HepG2 (cell line): Measurements from ENCODE around the gene SLC12A3. TPM values are rescaled to one million over a fixed set of nuclear protein-coding genes. Genes with fewer than 3 reads are reported as not detected.

ENCODE experiments used
- CBX1 ChIP-seq: IDR thresholded peaks from one replicate; pipeline ENCODE4 v1.6.1; 2016; ENCODE audit warnings: antibody characterized with exemption, low read depth
- EED ChIP-seq: sonication (generic); formaldehyde crosslinking; IDR thresholded peaks from 2 replicates; pipeline ENCODE4 v1.5.0; 2020; ENCODE audit warnings: mild to moderate bottlenecking, missing genetic modification reagents
- HNF4G ChIP-seq, 2 experiments: sonication (generic) in 1 of 2; formaldehyde crosslinking in 1 of 2; IDR thresholded peaks; 2 replicates each; pipeline versions ENCODE4 v1.4.0 to v1.6.1; 2011 to 2020; ENCODE audit warnings: borderline replicate concordance in 2 of 2, low read depth in 2 of 2, mild to moderate bottlenecking in 2 of 2, low read length in 1 of 2, missing genetic modification reagents in 1 of 2, moderate library complexity in 1 of 2
- MLX ChIP-seq: IDR thresholded peaks from 2 replicates; pipeline ENCODE4 v1.6.1; 2016
- NAIF1 ChIP-seq: sonication (generic); formaldehyde crosslinking; IDR thresholded peaks from 2 replicates; pipeline ENCODE4 v1.5.0; 2020; ENCODE audit warnings: mild to moderate bottlenecking, missing genetic modification reagents, borderline replicate concordance
- NKX3-1 ChIP-seq: sonication (generic); formaldehyde crosslinking; IDR thresholded peaks from 2 replicates; pipeline ENCODE4 v1.5.0; 2020; ENCODE audit warnings: missing genetic modification reagents
- PHF8 ChIP-seq: sonication (generic); formaldehyde crosslinking; IDR thresholded peaks from 2 replicates; pipeline ENCODE4 v1.5.0; 2020; ENCODE audit warnings: missing genetic modification reagents
- POLR2G ChIP-seq: fragments of 200-400 bp; formaldehyde crosslinking; IDR thresholded peaks from 2 replicates; pipeline ENCODE4 v1.6.1; 2018; ENCODE audit warnings: mild to moderate bottlenecking, low read depth, low read length, moderate library complexity
- RELA ChIP-seq: sonication (generic); formaldehyde crosslinking; IDR thresholded peaks from 2 replicates; pipeline ENCODE4 v1.4.0; 2020; ENCODE audit warnings: missing genetic modification reagents
- RERE ChIP-seq: IDR thresholded peaks from 2 replicates; pipeline ENCODE4 v1.6.1; 2016; ENCODE audit warnings: low read depth, missing genetic modification reagents, missing compliant biosample characterization
- REST ChIP-seq, 2 experiments: IDR thresholded peaks; 2 replicates each; pipeline ENCODE4 v1.6.1; 2011 to 2012; ENCODE audit warnings: low read length in 2 of 2, borderline replicate concordance in 1 of 2, low read depth in 1 of 2, mild to moderate bottlenecking in 1 of 2, moderate library complexity in 1 of 2
- TEAD3 ChIP-seq: optimal IDR thresholded peaks from 2 replicates; pipeline ENCODE3; 2016; ENCODE audit warnings: borderline replicate concordance
- ZC3H13 ChIP-seq: sonication (generic); formaldehyde crosslinking; IDR thresholded peaks from 2 replicates; pipeline ENCODE4 v1.8.1; 2023; ENCODE audit warnings: mild to moderate bottlenecking, missing genetic modification reagents, moderate library complexity
- ZFP36L1 ChIP-seq: sonication (generic); formaldehyde crosslinking; IDR thresholded peaks from 2 replicates; pipeline ENCODE4 v1.8.0; 2022; ENCODE audit warnings: mild to moderate bottlenecking, missing genetic modification reagents, moderate library complexity
- ZFX ChIP-seq: sonication (generic); formaldehyde crosslinking; IDR thresholded peaks from 2 replicates; pipeline ENCODE4 v1.4.0; 2020; ENCODE audit warnings: mild to moderate bottlenecking, low read depth, missing genetic modification reagents, moderate library complexity
- ZNF589 ChIP-seq: sonication (generic); formaldehyde crosslinking; conservative IDR thresholded peaks from 2 replicates; pipeline ENCODE4 v1.8.0; 2022; ENCODE audit warnings: mild to moderate bottlenecking, moderate library complexity, missing genetic modification reagents
- ZNF790 ChIP-seq: sonication (generic); formaldehyde crosslinking; IDR thresholded peaks from 2 replicates; pipeline ENCODE4 v1.8.0; 2022; ENCODE audit warnings: missing genetic modification reagents, mild to moderate bottlenecking, borderline replicate concordance
- ZSCAN21 ChIP-seq: sonication (generic); formaldehyde crosslinking; IDR thresholded peaks from 2 replicates; pipeline ENCODE4 v1.8.0; 2022; ENCODE audit warnings: mild to moderate bottlenecking, missing genetic modification reagents, moderate library complexity, borderline replicate concordance
- ZSCAN25 ChIP-seq: sonication (generic); formaldehyde crosslinking; IDR thresholded peaks from 2 replicates; pipeline ENCODE4 v1.8.0; 2022; ENCODE audit warnings: mild to moderate bottlenecking, missing genetic modification reagents
- polyA plus RNA-seq, 8 experiments: library from polyadenylated mRNA; depleted of rRNA in 3 of 8; stranded (reverse) in 7 of 8; unstranded in 1 of 8; fragments of >200 nt; fragmentation: Illumina TruSeq in 4 of 8; extraction: Trizol in 4 of 8; gene quantifications; 2 replicates each; pipeline versions ENCODE4 v1.2.1 to v1.2.3, GENCODE V29; 2011 to 2016; ENCODE audit warnings: low read depth in 4 of 8, missing spikeins in 1 of 8, mixed read lengths in 1 of 8; ENCODE audit not compliant: insufficient read depth in 1 of 8
- total RNA-seq, 5 experiments: library from RNA; depleted of rRNA; stranded (reverse); fragments of >200 nt; fragmentation: Illumina TruSeq; extraction: Trizol; gene quantifications; 2 replicates each; pipeline ENCODE4 v1.2.3, GENCODE V29; 2016; ENCODE audit warnings: low read depth in 1 of 5

The SLC12A3 gene
- total and polyA plus RNA-seq, 2 of the 13 experiments (the other 11 are each of a cell fraction or from before 2014, with no cell fraction given): 6.2 TPM; not detected in 1

GRCh38 chr16:56919099-56919800 is 54.2 kb downstream of the SLC12A3 start (continued):
- TF ChIP-seq REST (IDR thresholded peaks at IDR 0.05; ENCODE audit: borderline replicate concordance in 1 of 2, low read depth in 1 of 2, low read length in 2 of 2): 0 out of 4 replicates have a peak, but pooled peaks of 1 of the 2 experiments have one; percentile 43
- TF ChIP-seq EED (CRISPR knock-in tag): no peak
- TF ChIP-seq ZSCAN25 (CRISPR knock-in tag): no peak
- peak; percentile 99 for TF ChIP-seq HNF4G (IDR thresholded peaks at IDR 0.05; ENCODE audit: borderline replicate concordance, low read depth, low read length)
- TF ChIP-seq HNF4G (CRISPR knock-in tag; IDR thresholded peaks at IDR 0.05; ENCODE audit: borderline replicate concordance, low read depth): peak; percentile 93
- no peak for TF ChIP-seq CBX1
- TF ChIP-seq MLX (CRISPR knock-in tag): peak; percentile 89
- peak; percentile 77 for TF ChIP-seq RERE (CRISPR knock-in tag)
- no peak for TF ChIP-seq POLR2G
- peak; percentile 70; the same call in 1 of the 2 replicates for TF ChIP-seq NKX3-1 (CRISPR knock-in tag)
- TF ChIP-seq TEAD3 (CRISPR knock-in tag): peak; percentile 73
- peak; percentile 46 for TF ChIP-seq ZFX (CRISPR knock-in tag)
- TF ChIP-seq RELA (CRISPR knock-in tag): no peak
- 0 out of 2 replicates have a peak, but pooled peaks have one; percentile 25 for TF ChIP-seq PHF8 (CRISPR knock-in tag)
- TF ChIP-seq ZNF589 (CRISPR knock-in tag): peak; percentile 82; the same call in 1 of the 2 replicates
- peak; percentile 67; the same call in 1 of the 2 replicates for TF ChIP-seq ZFP36L1 (CRISPR knock-in tag)
- TF ChIP-seq ZNF790 (CRISPR knock-in tag): no peak
- 0 out of 2 replicates have a peak, but pooled peaks have one; percentile 62 for TF ChIP-seq NAIF1 (CRISPR knock-in tag)
- TF ChIP-seq ZC3H13 (CRISPR knock-in tag): peak; percentile 64; the same call in 1 of the 2 replicates
- peak; percentile 21; the same call in 1 of the 2 replicates for TF ChIP-seq ZSCAN21 (CRISPR knock-in tag)
